HEK293 (cell line): ENCODE results near the gene WLS.

ENCODE experiments used
- EGR2 ChIP-seq: fragments of 450-650 bp; formaldehyde crosslinking; IDR thresholded peaks from 2 replicates; pipeline ENCODE4 v1.5.1; 2016; ENCODE audit warnings: low read depth, missing biosample characterization, missing genetic modification characterization
- KLF1 ChIP-seq: fragments of 450-650 bp; formaldehyde crosslinking; IDR thresholded peaks from 2 replicates; pipeline ENCODE4 v1.5.1; 2016; ENCODE audit warnings: missing biosample characterization, missing genetic modification characterization
- KLF10 ChIP-seq: fragments of 450-650 bp; IDR thresholded peaks from 2 replicates; pipeline ENCODE4 v1.5.1; 2018; ENCODE audit warnings: missing biosample characterization, mild to moderate bottlenecking, missing genetic modification characterization
- MZF1 ChIP-seq: fragments of 450-650 bp; formaldehyde crosslinking; IDR thresholded peaks from 2 replicates; pipeline ENCODE4 v1.5.1; 2017; ENCODE audit warnings: missing biosample characterization, missing genetic modification characterization, borderline replicate concordance
- OSR2 ChIP-seq: fragments of 450-650 bp; formaldehyde crosslinking; IDR thresholded peaks from 2 replicates; pipeline ENCODE4 v1.5.1; 2016; ENCODE audit warnings: missing biosample characterization, missing genetic modification characterization
- ZBTB1 ChIP-seq: fragments of 450-650 bp; formaldehyde crosslinking; IDR thresholded peaks from 2 replicates; pipeline ENCODE4 v1.5.1; 2016; ENCODE audit warnings: missing biosample characterization, missing genetic modification characterization
- ZFHX2 ChIP-seq: fragments of 450-650 bp; formaldehyde crosslinking; conservative IDR thresholded peaks from 2 replicates; pipeline ENCODE4 v1.5.1; 2016; ENCODE audit warnings: missing biosample characterization, missing genetic modification characterization
- ZFP37 ChIP-seq: fragments of 450-650 bp; formaldehyde crosslinking; IDR thresholded peaks from 2 replicates; pipeline ENCODE4 v1.5.1; 2016; ENCODE audit warnings: missing biosample characterization, missing genetic modification characterization
- ZFP69B ChIP-seq: fragments of 450-650 bp; formaldehyde crosslinking; IDR thresholded peaks from 2 replicates; pipeline ENCODE4 v1.5.1; 2016; ENCODE audit warnings: missing biosample characterization, missing genetic modification characterization
- ZNF19 ChIP-seq: fragments of 450-650 bp; formaldehyde crosslinking; IDR thresholded peaks from 2 replicates; pipeline ENCODE4; 2016; ENCODE audit warnings: missing biosample characterization, missing genetic modification characterization, low read depth
- ZNF24 ChIP-seq: fragments of 450-650 bp; formaldehyde crosslinking; IDR thresholded peaks from 2 replicates; pipeline ENCODE4 v1.5.1; 2016; ENCODE audit warnings: missing biosample characterization, missing genetic modification characterization
- ZNF549 ChIP-seq: fragments of 450-650 bp; IDR thresholded peaks from 2 replicates; pipeline ENCODE4 v1.5.1; 2018; ENCODE audit warnings: missing biosample characterization, missing genetic modification characterization, mild to moderate bottlenecking, inconsistent platforms, moderate library complexity
- ZNF585B ChIP-seq: fragments of 450-650 bp; formaldehyde crosslinking; IDR thresholded peaks from 2 replicates; pipeline ENCODE4 v1.5.1; 2016; ENCODE audit warnings: missing biosample characterization, missing genetic modification characterization
- ZNF624 ChIP-seq: fragments of 450-650 bp; formaldehyde crosslinking; IDR thresholded peaks from 2 replicates; pipeline ENCODE4 v1.5.1; 2017; ENCODE audit warnings: missing biosample characterization, missing genetic modification characterization
- ZNF658 ChIP-seq: fragments of 450-650 bp; formaldehyde crosslinking; IDR thresholded peaks from 2 replicates; pipeline ENCODE4; 2016; ENCODE audit warnings: missing biosample characterization, missing genetic modification characterization
- ZSCAN23 ChIP-seq: fragments of 450-650 bp; formaldehyde crosslinking; IDR thresholded peaks from 2 replicates; pipeline ENCODE4 v1.5.1; 2016; ENCODE audit warnings: missing biosample characterization, missing genetic modification characterization
- ZXDB ChIP-seq: fragments of 450-650 bp; formaldehyde crosslinking; IDR thresholded peaks from 2 replicates; pipeline ENCODE4 v1.5.1; 2016; ENCODE audit warnings: missing biosample characterization, missing genetic modification characterization
- TF ChIP-seq, protein P1 (sequence below): fragments of 450-650 bp; formaldehyde crosslinking; IDR thresholded peaks from 2 replicates; pipeline ENCODE4 v1.5.1; 2016; ENCODE audit warnings: missing biosample characterization, missing genetic modification characterization
- TF ChIP-seq, protein P2 (sequence below): fragments of 450-650 bp; formaldehyde crosslinking; IDR thresholded peaks from 2 replicates; pipeline ENCODE4 v1.5.1; 2016; ENCODE audit warnings: missing biosample characterization, missing genetic modification characterization, low read depth
- TF ChIP-seq, protein P3 (sequence below): fragments of 450-650 bp; formaldehyde crosslinking; IDR thresholded peaks from 2 replicates; pipeline ENCODE4 v1.5.0; 2017; ENCODE audit warnings: missing biosample characterization, missing genetic modification characterization, borderline replicate concordance
- TF ChIP-seq, protein P4 (sequence below): fragments of 450-650 bp; formaldehyde crosslinking; IDR thresholded peaks from 2 replicates; pipeline ENCODE4 v1.5.1; 2016; ENCODE audit warnings: missing biosample characterization, missing genetic modification characterization
- TF ChIP-seq, protein P5 (sequence below): fragments of 450-650 bp; formaldehyde crosslinking; IDR thresholded peaks from 2 replicates; pipeline ENCODE4 v1.5.1; 2017; ENCODE audit warnings: missing biosample characterization, missing genetic modification characterization
- TF ChIP-seq, protein P6 (sequence below): fragments of 450-650 bp; formaldehyde crosslinking; IDR thresholded peaks from 2 replicates; pipeline ENCODE4 v1.5.1; 2016; ENCODE audit warnings: missing biosample characterization, missing genetic modification characterization
- TF ChIP-seq, protein P7 (sequence below): fragments of 450-650 bp; formaldehyde crosslinking; IDR thresholded peaks from 2 replicates; pipeline ENCODE4 v1.5.1; 2016; ENCODE audit warnings: missing biosample characterization, missing genetic modification characterization

WLS gene

DNA sequence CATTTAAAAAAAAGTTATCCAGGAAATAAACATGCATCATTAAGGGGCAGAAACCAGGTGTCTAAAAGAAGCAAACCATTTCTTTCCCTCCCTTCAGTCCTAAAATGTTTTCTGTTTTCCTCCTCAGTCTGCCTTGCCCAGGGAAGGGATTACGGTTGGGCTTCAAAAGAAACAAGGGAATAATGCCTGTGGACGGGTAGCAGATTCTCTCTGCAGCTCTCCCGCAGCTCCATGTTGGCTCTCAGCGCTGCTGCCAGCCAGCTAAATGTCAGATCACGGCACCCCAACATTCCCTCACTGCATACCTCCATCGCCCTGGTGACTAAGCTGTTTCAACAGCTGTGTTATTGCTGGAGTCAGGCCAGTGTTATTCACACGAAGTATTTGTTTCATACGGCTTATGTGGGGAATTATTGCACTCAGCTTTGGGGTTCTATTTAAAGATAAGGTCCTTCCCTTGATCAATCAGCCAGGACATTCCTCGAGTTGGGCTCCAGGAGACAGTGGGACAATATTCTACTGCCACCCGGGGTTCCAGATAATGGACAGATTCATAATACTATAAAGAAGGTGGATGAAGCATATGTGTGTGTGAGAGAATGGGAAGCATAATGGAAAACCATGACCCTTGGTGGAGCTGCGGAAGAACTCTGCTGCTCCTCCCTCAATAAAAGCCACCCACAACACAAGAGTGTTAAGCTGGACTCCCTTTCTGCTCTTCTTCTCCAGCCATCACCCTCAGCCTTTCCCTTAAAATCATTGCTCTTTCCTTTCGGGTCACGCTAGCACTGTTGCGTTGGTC lies 58.2 kb downstream of the WLS start (continued):
- TF ChIP-seq, protein P1, sequence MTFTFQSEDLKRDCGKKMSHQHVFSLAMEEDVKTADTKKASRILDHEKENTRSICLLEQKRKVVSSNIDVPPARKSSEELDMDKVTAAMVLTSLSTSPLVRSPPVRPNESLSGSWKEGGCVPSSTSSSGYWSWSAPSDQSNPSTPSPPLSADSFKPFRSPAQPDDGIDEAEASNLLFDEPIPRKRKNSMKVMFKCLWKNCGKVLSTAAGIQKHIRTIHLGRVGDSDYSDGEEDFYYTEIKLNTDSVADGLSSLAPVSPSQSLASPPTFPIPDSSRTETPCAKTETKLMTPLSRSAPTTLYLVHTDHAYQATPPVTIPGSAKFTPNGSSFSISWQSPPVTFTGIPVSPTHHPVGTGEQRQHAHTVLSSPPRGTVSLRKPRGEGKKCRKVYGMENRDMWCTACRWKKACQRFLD (tag by site-specific recombination): no peak
- no peak for TF ChIP-seq ZNF24
- TF ChIP-seq ZXDB: peak; percentile 52
- no peak for TF ChIP-seq OSR2 (tag by site-specific recombination)
- TF ChIP-seq, protein P2, sequence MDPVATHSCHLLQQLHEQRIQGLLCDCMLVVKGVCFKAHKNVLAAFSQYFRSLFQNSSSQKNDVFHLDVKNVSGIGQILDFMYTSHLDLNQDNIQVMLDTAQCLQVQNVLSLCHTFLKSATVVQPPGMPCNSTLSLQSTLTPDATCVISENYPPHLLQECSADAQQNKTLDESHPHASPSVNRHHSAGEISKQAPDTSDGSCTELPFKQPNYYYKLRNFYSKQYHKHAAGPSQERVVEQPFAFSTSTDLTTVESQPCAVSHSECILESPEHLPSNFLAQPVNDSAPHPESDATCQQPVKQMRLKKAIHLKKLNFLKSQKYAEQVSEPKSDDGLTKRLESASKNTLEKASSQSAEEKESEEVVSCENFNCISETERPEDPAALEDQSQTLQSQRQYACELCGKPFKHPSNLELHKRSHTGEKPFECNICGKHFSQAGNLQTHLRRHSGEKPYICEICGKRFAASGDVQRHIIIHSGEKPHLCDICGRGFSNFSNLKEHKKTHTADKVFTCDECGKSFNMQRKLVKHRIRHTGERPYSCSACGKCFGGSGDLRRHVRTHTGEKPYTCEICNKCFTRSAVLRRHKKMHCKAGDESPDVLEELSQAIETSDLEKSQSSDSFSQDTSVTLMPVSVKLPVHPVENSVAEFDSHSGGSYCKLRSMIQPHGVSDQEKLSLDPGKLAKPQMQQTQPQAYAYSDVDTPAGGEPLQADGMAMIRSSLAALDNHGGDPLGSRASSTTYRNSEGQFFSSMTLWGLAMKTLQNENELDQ (tag by site-specific recombination): no peak
- TF ChIP-seq, protein P3, sequence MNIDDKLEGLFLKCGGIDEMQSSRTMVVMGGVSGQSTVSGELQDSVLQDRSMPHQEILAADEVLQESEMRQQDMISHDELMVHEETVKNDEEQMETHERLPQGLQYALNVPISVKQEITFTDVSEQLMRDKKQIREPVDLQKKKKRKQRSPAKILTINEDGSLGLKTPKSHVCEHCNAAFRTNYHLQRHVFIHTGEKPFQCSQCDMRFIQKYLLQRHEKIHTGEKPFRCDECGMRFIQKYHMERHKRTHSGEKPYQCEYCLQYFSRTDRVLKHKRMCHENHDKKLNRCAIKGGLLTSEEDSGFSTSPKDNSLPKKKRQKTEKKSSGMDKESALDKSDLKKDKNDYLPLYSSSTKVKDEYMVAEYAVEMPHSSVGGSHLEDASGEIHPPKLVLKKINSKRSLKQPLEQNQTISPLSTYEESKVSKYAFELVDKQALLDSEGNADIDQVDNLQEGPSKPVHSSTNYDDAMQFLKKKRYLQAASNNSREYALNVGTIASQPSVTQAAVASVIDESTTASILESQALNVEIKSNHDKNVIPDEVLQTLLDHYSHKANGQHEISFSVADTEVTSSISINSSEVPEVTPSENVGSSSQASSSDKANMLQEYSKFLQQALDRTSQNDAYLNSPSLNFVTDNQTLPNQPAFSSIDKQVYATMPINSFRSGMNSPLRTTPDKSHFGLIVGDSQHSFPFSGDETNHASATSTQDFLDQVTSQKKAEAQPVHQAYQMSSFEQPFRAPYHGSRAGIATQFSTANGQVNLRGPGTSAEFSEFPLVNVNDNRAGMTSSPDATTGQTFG (tag by site-specific recombination): no peak
- no peak for TF ChIP-seq EGR2
- no peak for TF ChIP-seq KLF1
- TF ChIP-seq ZNF624 (tag by site-specific recombination): no peak
- TF ChIP-seq, protein P4, sequence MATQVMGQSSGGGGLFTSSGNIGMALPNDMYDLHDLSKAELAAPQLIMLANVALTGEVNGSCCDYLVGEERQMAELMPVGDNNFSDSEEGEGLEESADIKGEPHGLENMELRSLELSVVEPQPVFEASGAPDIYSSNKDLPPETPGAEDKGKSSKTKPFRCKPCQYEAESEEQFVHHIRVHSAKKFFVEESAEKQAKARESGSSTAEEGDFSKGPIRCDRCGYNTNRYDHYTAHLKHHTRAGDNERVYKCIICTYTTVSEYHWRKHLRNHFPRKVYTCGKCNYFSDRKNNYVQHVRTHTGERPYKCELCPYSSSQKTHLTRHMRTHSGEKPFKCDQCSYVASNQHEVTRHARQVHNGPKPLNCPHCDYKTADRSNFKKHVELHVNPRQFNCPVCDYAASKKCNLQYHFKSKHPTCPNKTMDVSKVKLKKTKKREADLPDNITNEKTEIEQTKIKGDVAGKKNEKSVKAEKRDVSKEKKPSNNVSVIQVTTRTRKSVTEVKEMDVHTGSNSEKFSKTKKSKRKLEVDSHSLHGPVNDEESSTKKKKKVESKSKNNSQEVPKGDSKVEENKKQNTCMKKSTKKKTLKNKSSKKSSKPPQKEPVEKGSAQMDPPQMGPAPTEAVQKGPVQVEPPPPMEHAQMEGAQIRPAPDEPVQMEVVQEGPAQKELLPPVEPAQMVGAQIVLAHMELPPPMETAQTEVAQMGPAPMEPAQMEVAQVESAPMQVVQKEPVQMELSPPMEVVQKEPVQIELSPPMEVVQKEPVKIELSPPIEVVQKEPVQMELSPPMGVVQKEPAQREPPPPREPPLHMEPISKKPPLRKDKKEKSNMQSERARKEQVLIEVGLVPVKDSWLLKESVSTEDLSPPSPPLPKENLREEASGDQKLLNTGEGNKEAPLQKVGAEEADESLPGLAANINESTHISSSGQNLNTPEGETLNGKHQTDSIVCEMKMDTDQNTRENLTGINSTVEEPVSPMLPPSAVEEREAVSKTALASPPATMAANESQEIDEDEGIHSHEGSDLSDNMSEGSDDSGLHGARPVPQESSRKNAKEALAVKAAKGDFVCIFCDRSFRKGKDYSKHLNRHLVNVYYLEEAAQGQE (tag by site-specific recombination): no peak
- no peak for TF ChIP-seq ZNF549 (tag by site-specific recombination)
- TF ChIP-seq ZSCAN23 (tag by site-specific recombination): no peak
- no peak for TF ChIP-seq MZF1 (tag by site-specific recombination)
- TF ChIP-seq ZFP69B (tag by site-specific recombination): no peak
- TF ChIP-seq ZBTB1: no peak
- TF ChIP-seq, protein P5, sequence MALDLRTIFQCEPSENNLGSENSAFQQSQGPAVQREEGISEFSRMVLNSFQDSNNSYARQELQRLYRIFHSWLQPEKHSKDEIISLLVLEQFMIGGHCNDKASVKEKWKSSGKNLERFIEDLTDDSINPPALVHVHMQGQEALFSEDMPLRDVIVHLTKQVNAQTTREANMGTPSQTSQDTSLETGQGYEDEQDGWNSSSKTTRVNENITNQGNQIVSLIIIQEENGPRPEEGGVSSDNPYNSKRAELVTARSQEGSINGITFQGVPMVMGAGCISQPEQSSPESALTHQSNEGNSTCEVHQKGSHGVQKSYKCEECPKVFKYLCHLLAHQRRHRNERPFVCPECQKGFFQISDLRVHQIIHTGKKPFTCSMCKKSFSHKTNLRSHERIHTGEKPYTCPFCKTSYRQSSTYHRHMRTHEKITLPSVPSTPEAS (tag by site-specific recombination): no peak
- no peak for TF ChIP-seq ZNF19 (tag by site-specific recombination)
- 0 out of 2 replicates have a peak, but pooled peaks have one; percentile 36 for TF ChIP-seq ZFHX2 (tag by site-specific recombination)
- TF ChIP-seq, protein P6, sequence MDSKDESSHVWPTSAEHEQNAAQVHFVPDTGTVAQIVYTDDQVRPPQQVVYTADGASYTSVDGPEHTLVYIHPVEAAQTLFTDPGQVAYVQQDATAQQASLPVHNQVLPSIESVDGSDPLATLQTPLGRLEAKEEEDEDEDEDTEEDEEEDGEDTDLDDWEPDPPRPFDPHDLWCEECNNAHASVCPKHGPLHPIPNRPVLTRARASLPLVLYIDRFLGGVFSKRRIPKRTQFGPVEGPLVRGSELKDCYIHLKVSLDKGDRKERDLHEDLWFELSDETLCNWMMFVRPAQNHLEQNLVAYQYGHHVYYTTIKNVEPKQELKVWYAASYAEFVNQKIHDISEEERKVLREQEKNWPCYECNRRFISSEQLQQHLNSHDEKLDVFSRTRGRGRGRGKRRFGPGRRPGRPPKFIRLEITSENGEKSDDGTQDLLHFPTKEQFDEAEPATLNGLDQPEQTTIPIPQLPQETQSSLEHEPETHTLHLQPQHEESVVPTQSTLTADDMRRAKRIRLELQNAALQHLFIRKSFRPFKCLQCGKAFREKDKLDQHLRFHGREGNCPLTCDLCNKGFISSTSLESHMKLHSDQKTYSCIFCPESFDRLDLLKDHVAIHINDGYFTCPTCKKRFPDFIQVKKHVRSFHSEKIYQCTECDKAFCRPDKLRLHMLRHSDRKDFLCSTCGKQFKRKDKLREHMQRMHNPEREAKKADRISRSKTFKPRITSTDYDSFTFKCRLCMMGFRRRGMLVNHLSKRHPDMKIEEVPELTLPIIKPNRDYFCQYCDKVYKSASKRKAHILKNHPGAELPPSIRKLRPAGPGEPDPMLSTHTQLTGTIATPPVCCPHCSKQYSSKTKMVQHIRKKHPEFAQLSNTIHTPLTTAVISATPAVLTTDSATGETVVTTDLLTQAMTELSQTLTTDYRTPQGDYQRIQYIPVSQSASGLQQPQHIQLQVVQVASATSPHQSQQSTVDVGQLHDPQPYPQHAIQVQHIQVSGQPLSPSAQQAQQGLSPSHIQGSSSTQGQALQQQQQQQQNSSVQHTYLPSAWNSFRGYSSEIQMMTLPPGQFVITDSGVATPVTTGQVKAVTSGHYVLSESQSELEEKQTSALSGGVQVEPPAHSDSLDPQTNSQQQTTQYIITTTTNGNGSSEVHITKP (tag by site-specific recombination): no peak
- TF ChIP-seq ZNF585B (tag by site-specific recombination): no peak
- 0 out of 2 replicates have a peak, but pooled peaks have one; percentile 15 for TF ChIP-seq ZFP37 (tag by site-specific recombination)
- no peak for TF ChIP-seq ZNF658 (tag by site-specific recombination)
- TF ChIP-seq KLF10 (tag by site-specific recombination): peak; percentile 33; the same call in 1 of the 2 replicates
- TF ChIP-seq, protein P7, sequence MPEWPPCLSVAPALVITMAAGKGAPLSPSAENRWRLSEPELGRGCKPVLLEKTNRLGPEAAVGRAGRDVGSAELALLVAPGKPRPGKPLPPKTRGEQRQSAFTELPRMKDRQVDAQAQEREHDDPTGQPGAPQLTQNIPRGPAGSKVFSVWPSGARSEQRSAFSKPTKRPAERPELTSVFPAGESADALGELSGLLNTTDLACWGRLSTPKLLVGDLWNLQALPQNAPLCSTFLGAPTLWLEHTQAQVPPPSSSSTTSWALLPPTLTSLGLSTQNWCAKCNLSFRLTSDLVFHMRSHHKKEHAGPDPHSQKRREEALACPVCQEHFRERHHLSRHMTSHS: no peak
